HTERT RPE-1 (cell line): Measurements from ENCODE around the gene EIF5AL1.
"Not testable (repeated sequence)": the region's sequence is repeated elsewhere in the genome, so short reads cannot be mapped to it uniquely, and the experiment has no call there.

ENCODE experiments used
- in situ Hi-C: fragments of 300-500 bp; cut with MboI; formaldehyde crosslinking; loops from 4 replicates; pipeline ENCODE4 v1.14.3; 2020; ENCODE audit warnings: low sequenced_read_pairs

EIF5AL1 gene

DNA sequence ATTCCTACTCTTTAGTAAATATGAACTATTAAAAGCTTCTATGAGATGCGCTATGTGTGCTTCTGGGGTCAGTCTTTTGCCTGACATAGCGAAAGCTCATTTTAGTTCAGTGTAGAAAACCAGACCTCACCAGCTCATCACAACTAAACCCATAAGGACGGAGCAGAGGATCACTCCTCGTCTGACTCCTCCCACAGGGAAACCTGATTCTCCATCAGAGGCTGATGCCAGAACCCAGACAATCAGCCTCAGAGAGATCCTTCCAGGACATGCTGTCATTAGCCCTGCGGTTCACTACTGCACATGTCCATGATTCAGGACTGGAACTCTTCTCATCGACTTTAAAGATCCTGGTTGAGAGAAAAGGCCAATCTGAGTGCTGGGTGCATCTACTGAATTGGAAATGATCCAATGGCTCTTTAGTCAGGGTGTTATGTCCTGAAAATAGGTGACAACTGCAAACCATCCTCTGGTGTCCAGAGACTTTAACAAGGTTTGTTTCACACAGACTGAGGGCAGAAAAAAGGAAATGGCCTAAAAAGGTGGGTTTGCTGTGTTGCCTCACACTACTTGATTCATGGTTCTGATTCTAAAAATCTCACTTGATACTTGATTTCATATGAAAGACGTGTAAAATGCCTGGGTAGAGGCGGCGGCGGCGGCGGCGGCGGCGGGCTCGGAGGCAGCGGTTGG lies at the start of gene EIF5AL1:
Gene EIF5AL1, plus strand, starts transcription at position 643 of the 693 bp plus-strand sequence. CDS start 117 bp downstream, outside the sequence.
- in situ Hi-C loops, result not testable (repeated sequence)

- in situ Hi-C loops, result no loop called here
Observed at GRCh38 chr10:79463578-79464496, 48.5 kb upstream of the EIF5AL1 start.

DNA sequence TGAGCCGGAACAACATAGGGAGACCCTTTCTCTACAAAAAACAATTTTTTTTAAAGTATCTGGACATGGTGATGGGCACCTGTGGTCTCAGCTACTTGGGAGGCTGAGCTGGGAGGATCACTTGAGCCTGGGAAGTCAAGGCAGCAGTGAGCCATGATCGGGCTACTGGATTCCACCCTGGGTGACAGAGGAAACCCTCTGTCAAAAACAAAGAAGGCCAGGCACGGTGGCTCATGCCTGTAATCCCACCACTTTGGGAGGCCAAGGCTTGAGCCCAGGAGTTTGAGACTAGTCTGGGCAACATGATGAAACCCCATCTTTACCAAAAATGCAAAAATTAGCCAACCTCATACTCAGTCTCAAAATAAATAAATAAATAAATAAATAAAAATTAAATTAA lies 47.0 kb upstream of the EIF5AL1 start:
- in situ Hi-C loops, result no loop called here

DNA sequence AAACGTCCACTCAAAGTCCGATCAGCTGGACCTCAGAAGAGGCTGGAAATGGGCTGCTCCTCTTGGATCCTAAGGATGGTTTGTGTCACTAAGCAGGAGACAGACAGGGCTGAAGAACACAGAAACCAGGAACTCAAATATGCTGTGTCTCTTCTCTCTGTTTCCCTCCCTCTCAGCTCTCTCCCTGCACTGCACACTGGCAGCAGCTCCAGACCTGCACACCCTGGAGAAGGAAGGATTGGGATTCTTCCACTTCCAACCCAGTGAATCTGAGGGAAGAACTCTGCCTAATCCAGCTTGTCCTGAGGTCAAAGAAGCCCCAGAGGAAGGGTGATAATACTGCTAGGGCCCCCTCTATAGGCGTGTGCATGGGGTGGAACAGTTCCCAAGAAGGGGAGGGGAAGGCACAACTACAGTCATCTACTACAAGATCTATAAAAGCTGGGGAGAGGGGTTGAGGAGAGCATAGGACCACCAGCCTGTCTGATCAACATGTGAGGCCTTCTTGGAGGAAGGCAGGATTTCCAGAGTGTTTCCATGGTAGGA lies 44.2 kb upstream of the EIF5AL1 start:
- in situ Hi-C loops, result no loop called here

- in situ Hi-C loops, result no loop called here
Observed at GRCh38 chr10:79468841-79469585, 43.3 kb upstream of the EIF5AL1 start.

- in situ Hi-C loops, result no loop called here
Observed at GRCh38 chr10:79470096-79470495, 42.2 kb upstream of the EIF5AL1 start.

GRCh38 chr10:79471776-79472175 lies 40.6 kb upstream of the EIF5AL1 start:
- in situ Hi-C loops, result no loop called here

GRCh38 chr10:79472449-79472848 lies 39.9 kb upstream of the EIF5AL1 start:
- in situ Hi-C loops, result no loop called here

- in situ Hi-C loops, result no loop called here
Observed at GRCh38 chr10:79472951-79473350, 39.4 kb upstream of the EIF5AL1 start.

DNA sequence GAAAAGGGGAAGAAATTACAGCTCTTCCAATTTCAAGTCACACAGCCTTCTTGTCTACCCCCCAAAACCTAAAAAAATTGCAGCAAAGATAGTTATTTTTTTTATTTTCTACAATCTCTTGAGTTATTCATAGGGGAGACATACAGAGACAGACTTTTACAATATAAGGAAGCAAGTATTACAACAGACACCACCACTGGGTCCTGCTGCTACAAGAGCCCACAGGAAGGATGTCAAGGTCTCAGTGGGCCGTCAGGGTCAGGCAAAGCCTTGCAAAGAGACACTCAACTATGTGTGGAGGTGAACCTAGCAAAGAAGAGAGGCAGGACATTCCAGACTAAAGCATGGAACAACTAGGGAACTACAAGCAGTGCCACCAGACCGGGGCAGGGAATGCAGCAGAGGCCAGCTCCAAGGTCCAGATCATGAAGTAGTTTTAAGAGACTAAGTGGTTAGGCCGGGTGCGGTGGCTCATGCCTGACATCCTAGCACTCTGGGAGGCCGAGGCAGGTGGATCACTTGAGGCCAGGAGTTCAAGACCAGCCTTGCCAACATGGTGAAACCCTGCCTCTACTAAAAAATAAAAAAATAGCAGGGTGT lies 38.7 kb upstream of the EIF5AL1 start:
- in situ Hi-C loops, result no loop called here

DNA sequence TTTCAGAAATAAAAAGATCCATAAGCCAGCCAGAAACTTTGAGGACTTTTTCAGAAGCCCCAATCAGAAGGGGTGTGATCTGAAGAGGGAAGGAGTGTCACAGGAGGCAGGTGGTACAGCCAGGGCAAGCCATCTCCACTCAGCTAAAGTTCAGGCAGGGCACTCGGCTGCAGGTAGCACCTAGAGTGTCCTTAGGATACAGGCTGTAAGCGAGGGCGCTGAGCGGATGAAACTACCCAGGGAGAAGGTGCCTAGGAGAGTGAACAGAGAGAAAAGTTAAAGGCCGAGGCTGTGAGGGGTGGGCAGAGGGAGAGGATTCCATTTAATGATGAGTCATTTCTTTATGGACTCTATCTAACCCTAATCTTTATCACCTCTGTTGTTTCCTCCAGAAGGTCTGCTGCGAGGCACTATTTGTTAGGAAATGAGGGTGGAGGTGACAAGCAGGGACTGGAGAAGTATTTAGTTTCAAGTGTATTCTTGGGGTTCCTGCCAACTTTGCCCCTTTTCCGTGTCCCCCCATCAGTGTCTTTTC lies 37.1 kb upstream of the EIF5AL1 start:
- in situ Hi-C loops, result no loop called here

GRCh38 chr10:79475877-79476276 lies 36.5 kb upstream of the EIF5AL1 start:
- in situ Hi-C loops, result no loop called here

- in situ Hi-C loops, result no loop called here
Observed at GRCh38 chr10:79476645-79477044, 35.7 kb upstream of the EIF5AL1 start.

DNA sequence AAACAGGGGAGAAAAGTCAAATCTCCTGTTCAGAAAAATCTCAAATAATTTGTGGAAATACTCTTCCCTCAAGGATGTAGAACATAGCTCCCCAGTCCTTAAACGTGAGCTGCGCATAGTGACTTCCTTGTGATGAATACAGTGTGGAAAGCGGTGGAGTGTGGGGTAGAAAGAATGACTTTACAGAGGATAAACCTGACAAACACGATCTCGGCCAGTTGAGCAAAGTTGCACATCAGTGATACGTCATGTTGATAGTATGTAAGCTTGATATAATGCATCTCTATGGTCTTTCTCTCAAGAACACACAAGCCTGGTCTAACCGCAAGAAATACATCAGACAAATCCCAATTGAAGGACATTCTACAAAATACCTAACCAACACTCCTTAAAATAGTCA lies 34.9 kb upstream of the EIF5AL1 start:
- in situ Hi-C loops, result no loop called here

- in situ Hi-C loops, result no loop called here
Observed at GRCh38 chr10:79479283-79479909, 32.9 kb upstream of the EIF5AL1 start.

DNA sequence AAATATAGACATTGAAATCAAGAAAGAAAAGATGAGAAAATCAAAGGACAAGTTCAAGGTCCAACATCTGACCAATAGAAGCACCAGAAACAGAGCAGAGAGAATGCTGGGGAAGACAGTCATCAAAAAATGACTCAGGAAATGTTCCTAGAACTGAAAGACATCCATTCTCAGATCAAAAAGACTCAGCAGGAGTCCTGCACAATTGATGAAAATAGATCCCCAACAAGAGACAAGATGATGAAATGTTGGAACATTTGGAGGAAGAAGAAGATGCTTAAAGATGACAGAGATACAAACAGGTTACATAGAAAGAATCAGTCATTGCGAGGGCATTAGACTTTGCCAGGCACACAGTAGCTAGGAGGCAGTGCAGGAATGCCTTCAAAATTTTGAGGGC lies 30.0 kb upstream of the EIF5AL1 start:
- in situ Hi-C loops, result no loop called here

- in situ Hi-C loops, result no loop called here
Observed at GRCh38 chr10:79482741-79483140, 29.6 kb upstream of the EIF5AL1 start.

DNA sequence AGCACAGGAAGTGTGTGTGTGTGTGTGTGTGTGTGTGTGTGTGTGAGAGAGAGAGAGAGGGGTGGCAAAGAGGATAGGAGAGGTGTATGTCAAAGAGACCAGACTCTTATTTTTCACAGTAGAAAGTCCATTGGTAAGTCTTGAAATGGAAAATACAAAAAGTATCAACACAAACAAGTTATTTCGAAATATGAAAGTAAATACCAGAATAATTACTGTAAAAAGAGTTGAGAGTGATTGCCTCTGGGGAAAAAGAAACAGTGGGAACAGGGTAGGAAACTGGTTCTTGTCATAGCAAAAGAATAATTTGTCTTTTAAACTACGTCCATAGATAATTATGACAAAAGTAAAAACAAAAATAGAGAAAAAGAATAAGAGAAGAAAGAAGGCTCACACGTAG lies 29.0 kb upstream of the EIF5AL1 start:
- in situ Hi-C loops, result no loop called here

GRCh38 chr10:79483948-79484347 lies 28.4 kb upstream of the EIF5AL1 start:
- in situ Hi-C loops, result no loop called here

DNA sequence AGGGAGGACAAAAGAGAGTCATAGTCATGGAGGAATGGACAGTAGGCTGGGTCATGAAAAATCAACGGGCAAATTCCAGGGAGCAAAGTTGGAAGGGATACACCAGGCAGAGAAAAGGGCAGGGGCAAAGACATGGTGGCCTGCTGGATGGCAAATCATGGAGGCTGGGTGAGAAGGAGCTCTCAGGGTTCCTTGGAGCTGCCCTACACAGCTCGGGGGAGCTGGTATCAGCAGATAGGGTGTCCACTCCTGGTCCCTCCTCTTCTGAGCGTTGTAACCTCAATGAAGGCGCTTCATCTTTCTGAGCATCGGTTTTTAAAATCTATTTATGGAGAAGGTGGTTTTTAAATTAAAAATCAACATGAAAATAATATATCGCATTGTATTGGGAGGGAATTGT lies 27.9 kb upstream of the EIF5AL1 start:
- in situ Hi-C loops, result no loop called here
